ENCODE data around the gene SLC22A23.

The SLC22A23 gene

GRCh38 chr6:3297909-3298308, 158.9 kb downstream of the SLC22A23 start:
- DNase-seq (ENCODE audit: low read depth), result no peak

- DNase-seq (ENCODE audit: low read depth), result no peak
Observed at GRCh38 chr6:3297006-3297405, 159.8 kb downstream of the SLC22A23 start.

GRCh38 chr6:3296537-3296936, 160.3 kb downstream of the SLC22A23 start:
- DNase-seq (ENCODE audit: low read depth), result no peak

GRCh38 chr6:3296078-3296477, 160.8 kb downstream of the SLC22A23 start:
- DNase-seq (ENCODE audit: low read depth), result no peak

GRCh38 chr6:3294921-3295871, 161.7 kb downstream of the SLC22A23 start:
- no peak for DNase-seq (ENCODE audit: low read depth)

- DNase-seq (ENCODE audit: low read depth), result no peak
Observed at GRCh38 chr6:3294396-3294795, 162.5 kb downstream of the SLC22A23 start.

- DNase-seq (ENCODE audit: low read depth), result no peak
Observed at GRCh38 chr6:3293271-3294155, 163.3 kb downstream of the SLC22A23 start.

- no peak for DNase-seq (ENCODE audit: low read depth)
Observed at GRCh38 chr6:3292431-3293197, 164.2 kb downstream of the SLC22A23 start.

- DNase-seq (ENCODE audit: low read depth), result no peak
Observed at GRCh38 chr6:3291987-3292386, 164.9 kb downstream of the SLC22A23 start.

- no peak for DNase-seq (ENCODE audit: low read depth)
Observed at GRCh38 chr6:3291346-3291745, 165.5 kb downstream of the SLC22A23 start.

- DNase-seq (ENCODE audit: low read depth), result no peak
Observed at GRCh38 chr6:3290931-3291211, 166.0 kb downstream of the SLC22A23 start.

GRCh38 chr6:3290149-3290930, 166.5 kb downstream of the SLC22A23 start:
- no peak for DNase-seq (ENCODE audit: low read depth)

- DNase-seq (ENCODE audit: low read depth), result no peak
Observed at GRCh38 chr6:3289664-3290055, 167.2 kb downstream of the SLC22A23 start.

GRCh38 chr6:3288711-3289663, 167.9 kb downstream of the SLC22A23 start:
- DNase-seq (ENCODE audit: low read depth), result no peak

- no peak for DNase-seq (ENCODE audit: low read depth)
Observed at GRCh38 chr6:3287976-3288707, 168.7 kb downstream of the SLC22A23 start.

GRCh38 chr6:3287308-3287707, 169.5 kb downstream of the SLC22A23 start:
- no peak for DNase-seq (ENCODE audit: low read depth)

GRCh38 chr6:3286641-3287171, 170.1 kb downstream of the SLC22A23 start:
- DNase-seq (ENCODE audit: low read depth), result no peak

GRCh38 chr6:3285732-3286131, 171.1 kb downstream of the SLC22A23 start:
- DNase-seq (ENCODE audit: low read depth), result no peak

GRCh38 chr6:3285049-3285639, 171.7 kb downstream of the SLC22A23 start:
- DNase-seq (ENCODE audit: low read depth), result no peak
